GM19193 (cell line): ENCODE measurements around the gene NEK8.

Experiments used
- POLR2A ChIP-seq: IDR thresholded peaks from 4 replicates; pipeline ENCODE4 v1.6.1; 2011; ENCODE audit not compliant: insufficient read depth, insufficient read length; ENCODE audit errors: extremely low read depth

Gene NEK8

GRCh38 chr17:28704219-28704858, 24.2 kb upstream of the NEK8 start:
- TF ChIP-seq POLR2A = no peak

- no peak for TF ChIP-seq POLR2A
These were observed 23.4 kb upstream of the NEK8 start for GRCh38 chr17:28705074-28705659.

- TF ChIP-seq POLR2A = peak; percentile 19
These were observed 22.8 kb upstream of the NEK8 start for GRCh38 chr17:28705728-28706334.

GRCh38 chr17:28706471-28707338, 21.9 kb upstream of the NEK8 start:
- no peak for TF ChIP-seq POLR2A

- TF ChIP-seq POLR2A = no peak
These were observed 21.3 kb upstream of the NEK8 start for GRCh38 chr17:28707339-28707720.

GRCh38 chr17:28710861-28711722, 17.5 kb upstream of the NEK8 start:
- peak; percentile 62 for TF ChIP-seq POLR2A

- no peak for TF ChIP-seq POLR2A
These were observed 16.9 kb upstream of the NEK8 start, which contains the start of gene PROCA1 for GRCh38 chr17:28711723-28712031. PROCA1 (minus strand) TSS chr17:28711888; CDS start chr17:28711660, 228 bp downstream.

GRCh38 chr17:28712032-28712704, 16.4 kb upstream of the NEK8 start:
- TF ChIP-seq POLR2A = no peak

GRCh38 chr17:28712705-28713415, 15.7 kb upstream of the NEK8 start:
- TF ChIP-seq POLR2A = no peak

- TF ChIP-seq POLR2A = no peak
These were observed 14.3 kb upstream of the NEK8 start for GRCh38 chr17:28714281-28714680.

GRCh38 chr17:28715217-28715616, 13.4 kb upstream of the NEK8 start:
- no peak for TF ChIP-seq POLR2A

GRCh38 chr17:28716740-28717577, 11.6 kb upstream of the NEK8 start:
- TF ChIP-seq POLR2A = no peak
